B cell (primary cell): ENCODE data around the gene ABCC5.
"Not testable (repeated sequence)": the region's sequence is repeated elsewhere in the genome, so short reads cannot be mapped to it uniquely, and the experiment has no call there.

Experiments
- EZH2 ChIP-seq: IDR thresholded peaks from 2 replicates; pipeline ENCODE4 v1.6.1; 2012; ENCODE audit warnings: borderline replicate concordance, low read depth, mild to moderate bottlenecking, moderate library complexity, low read length; ENCODE audit not compliant: insufficient read depth, poor library complexity, severe bottlenecking
- TF ChIP-seq, protein P1 (sequence below): fragments of 200-600 bp; IDR thresholded peaks from one replicate; pipeline ENCODE4 v1.8.0; 2022; ENCODE audit warnings: antibody characterized with exemption, mild to moderate bottlenecking

DNA sequence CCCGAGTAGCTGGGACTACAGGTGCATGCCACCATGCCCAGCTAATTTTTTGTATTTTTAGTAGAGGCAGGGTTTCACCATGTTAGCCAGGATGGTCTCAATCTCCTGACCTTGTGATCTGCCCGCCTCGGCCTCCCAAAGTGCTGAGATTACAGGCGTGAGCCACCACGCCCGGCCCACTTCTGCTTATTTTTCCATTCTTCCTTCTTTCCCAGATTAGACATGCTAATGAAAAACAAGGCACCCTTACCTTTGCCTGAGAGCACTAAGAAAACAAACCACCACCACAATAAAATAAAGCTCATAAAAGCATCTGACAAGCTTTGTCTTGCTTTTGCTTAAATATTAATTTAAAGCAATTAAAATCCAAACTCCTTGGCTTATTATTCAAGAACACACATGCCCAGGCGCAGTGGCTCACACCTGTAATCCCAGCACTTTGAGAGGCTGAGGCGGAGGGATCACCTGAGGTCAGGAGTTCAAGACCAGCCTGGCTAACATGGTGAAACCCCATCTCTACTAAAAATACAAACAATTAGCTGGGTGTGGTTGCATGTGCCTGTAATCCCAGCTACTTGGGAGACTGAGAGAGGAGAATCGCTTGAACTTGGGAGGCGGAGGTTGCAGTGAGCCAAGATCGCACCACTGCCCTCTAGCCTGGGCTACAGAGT lies 10.4 kb downstream of the ABCC5 start:
- TF ChIP-seq, protein P1, sequence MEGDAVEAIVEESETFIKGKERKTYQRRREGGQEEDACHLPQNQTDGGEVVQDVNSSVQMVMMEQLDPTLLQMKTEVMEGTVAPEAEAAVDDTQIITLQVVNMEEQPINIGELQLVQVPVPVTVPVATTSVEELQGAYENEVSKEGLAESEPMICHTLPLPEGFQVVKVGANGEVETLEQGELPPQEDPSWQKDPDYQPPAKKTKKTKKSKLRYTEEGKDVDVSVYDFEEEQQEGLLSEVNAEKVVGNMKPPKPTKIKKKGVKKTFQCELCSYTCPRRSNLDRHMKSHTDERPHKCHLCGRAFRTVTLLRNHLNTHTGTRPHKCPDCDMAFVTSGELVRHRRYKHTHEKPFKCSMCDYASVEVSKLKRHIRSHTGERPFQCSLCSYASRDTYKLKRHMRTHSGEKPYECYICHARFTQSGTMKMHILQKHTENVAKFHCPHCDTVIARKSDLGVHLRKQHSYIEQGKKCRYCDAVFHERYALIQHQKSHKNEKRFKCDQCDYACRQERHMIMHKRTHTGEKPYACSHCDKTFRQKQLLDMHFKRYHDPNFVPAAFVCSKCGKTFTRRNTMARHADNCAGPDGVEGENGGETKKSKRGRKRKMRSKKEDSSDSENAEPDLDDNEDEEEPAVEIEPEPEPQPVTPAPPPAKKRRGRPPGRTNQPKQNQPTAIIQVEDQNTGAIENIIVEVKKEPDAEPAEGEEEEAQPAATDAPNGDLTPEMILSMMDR = not testable (repeated sequence)
- not testable (repeated sequence) for TF ChIP-seq EZH2
